ENCODE measurements around the gene TESK1.

DNA sequence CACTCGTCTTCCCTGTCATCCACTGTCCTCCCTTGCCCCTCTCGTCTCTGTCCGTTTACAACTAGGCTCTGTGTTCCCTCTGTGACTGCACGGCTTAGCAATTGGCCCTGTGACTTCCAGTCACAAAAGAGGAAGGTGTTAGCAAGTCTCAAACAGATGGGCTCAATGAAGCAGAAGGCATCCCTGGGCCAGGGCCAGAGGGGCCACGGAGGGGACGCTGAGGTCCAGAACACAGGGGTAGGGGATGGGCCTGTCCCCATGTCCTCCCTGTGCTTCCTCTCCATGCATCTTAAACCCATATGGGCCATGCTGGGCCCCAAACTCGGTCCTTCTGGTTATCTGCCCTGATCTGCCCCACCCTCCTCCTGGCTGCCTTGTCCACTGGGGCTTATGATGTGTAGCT, 13.3 kb downstream of the TESK1 start, which contains the start of gene CD72:
- TF ChIP-seq YY1 (IDR thresholded peaks at IDR 0.05; ENCODE audit: insufficient read depth, insufficient read length): no peak
- TF ChIP-seq ZNF274 (IDR thresholded peaks at IDR 0.05; ENCODE audit: low read depth, low read length): no peak
